ENCODE measurements around the gene SERINC2. TPM values are rescaled to one million over a fixed set of nuclear protein-coding genes. Genes with fewer than 3 reads are reported as not detected.

Gene SERINC2
- total and polyA plus RNA-seq, 2 experiments from 2014 or later: 20.5 to 23.3 TPM

DNA sequence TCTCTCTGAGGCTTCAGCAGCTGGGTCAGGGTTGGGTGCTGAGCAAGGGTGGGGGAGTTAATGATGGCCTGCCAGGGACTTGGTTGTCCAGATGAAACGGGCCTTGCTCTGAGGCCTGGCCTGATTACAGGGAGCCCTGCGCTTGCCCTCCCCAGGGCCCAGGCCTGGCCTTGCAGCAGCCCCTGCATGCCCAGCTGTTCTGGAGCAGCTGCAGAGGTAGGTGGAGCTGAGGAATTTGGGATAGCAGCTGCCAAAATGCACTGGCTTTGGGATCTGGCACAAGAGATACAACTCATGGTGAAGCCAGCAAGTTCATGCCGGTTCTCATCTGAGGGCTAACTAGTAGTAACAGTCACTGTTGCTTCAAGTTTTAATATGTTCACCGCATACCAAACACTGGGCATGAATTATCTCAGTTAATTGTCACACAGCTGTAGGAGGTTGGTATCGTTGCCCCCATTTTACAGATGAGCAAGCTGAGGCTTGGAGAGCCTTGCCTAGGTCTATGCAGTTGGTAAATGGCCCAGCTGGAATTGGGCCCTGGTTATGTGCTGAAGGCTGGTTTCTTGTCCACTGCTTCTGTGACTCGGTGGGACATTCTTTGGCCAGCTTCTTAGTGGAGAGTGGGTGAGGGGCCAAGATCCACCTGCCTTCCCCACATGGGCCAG, 7.3 kb upstream of the SERINC2 start (continued):
- TF ChIP-seq, protein P1, sequence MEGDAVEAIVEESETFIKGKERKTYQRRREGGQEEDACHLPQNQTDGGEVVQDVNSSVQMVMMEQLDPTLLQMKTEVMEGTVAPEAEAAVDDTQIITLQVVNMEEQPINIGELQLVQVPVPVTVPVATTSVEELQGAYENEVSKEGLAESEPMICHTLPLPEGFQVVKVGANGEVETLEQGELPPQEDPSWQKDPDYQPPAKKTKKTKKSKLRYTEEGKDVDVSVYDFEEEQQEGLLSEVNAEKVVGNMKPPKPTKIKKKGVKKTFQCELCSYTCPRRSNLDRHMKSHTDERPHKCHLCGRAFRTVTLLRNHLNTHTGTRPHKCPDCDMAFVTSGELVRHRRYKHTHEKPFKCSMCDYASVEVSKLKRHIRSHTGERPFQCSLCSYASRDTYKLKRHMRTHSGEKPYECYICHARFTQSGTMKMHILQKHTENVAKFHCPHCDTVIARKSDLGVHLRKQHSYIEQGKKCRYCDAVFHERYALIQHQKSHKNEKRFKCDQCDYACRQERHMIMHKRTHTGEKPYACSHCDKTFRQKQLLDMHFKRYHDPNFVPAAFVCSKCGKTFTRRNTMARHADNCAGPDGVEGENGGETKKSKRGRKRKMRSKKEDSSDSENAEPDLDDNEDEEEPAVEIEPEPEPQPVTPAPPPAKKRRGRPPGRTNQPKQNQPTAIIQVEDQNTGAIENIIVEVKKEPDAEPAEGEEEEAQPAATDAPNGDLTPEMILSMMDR (conservative IDR thresholded peaks at IDR 0.05; ENCODE audit: low read depth in 2 of 2): no peak
- no peak for TF ChIP-seq JUNB (IDR thresholded peaks at IDR 0.05; ENCODE audit: unreplicated experiment)
- TF ChIP-seq, protein P2, sequence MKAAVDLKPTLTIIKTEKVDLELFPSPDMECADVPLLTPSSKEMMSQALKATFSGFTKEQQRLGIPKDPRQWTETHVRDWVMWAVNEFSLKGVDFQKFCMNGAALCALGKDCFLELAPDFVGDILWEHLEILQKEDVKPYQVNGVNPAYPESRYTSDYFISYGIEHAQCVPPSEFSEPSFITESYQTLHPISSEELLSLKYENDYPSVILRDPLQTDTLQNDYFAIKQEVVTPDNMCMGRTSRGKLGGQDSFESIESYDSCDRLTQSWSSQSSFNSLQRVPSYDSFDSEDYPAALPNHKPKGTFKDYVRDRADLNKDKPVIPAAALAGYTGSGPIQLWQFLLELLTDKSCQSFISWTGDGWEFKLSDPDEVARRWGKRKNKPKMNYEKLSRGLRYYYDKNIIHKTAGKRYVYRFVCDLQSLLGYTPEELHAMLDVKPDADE (IDR thresholded peaks at IDR 0.05): no peak
- no peak for TF ChIP-seq EZH2 (IDR thresholded peaks at IDR 0.05; ENCODE audit: low read depth, unreplicated experiment)
- TF ChIP-seq, protein P3, sequence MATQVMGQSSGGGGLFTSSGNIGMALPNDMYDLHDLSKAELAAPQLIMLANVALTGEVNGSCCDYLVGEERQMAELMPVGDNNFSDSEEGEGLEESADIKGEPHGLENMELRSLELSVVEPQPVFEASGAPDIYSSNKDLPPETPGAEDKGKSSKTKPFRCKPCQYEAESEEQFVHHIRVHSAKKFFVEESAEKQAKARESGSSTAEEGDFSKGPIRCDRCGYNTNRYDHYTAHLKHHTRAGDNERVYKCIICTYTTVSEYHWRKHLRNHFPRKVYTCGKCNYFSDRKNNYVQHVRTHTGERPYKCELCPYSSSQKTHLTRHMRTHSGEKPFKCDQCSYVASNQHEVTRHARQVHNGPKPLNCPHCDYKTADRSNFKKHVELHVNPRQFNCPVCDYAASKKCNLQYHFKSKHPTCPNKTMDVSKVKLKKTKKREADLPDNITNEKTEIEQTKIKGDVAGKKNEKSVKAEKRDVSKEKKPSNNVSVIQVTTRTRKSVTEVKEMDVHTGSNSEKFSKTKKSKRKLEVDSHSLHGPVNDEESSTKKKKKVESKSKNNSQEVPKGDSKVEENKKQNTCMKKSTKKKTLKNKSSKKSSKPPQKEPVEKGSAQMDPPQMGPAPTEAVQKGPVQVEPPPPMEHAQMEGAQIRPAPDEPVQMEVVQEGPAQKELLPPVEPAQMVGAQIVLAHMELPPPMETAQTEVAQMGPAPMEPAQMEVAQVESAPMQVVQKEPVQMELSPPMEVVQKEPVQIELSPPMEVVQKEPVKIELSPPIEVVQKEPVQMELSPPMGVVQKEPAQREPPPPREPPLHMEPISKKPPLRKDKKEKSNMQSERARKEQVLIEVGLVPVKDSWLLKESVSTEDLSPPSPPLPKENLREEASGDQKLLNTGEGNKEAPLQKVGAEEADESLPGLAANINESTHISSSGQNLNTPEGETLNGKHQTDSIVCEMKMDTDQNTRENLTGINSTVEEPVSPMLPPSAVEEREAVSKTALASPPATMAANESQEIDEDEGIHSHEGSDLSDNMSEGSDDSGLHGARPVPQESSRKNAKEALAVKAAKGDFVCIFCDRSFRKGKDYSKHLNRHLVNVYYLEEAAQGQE (IDR thresholded peaks at IDR 0.05; ENCODE audit: unreplicated experiment): no peak
- no peak for TF ChIP-seq CREB1 (CRISPR knock-in tag; IDR thresholded peaks at IDR 0.05; ENCODE audit: low read depth)
- no peak for TF ChIP-seq POLR2AphosphoS5 (IDR thresholded peaks at IDR 0.05; ENCODE audit: low read depth)
- no peak for TF ChIP-seq ZNF331 (CRISPR knock-in tag; IDR thresholded peaks at IDR 0.05; ENCODE audit: low read depth)
- TF ChIP-seq NANOG (IDR thresholded peaks at IDR 0.05; ENCODE audit: borderline replicate concordance): no peak
- TF ChIP-seq STAT1 (IDR thresholded peaks at IDR 0.05; ENCODE audit: unreplicated experiment): no peak
- no peak for TF ChIP-seq EZH2phosphoT487 (IDR thresholded peaks at IDR 0.05; ENCODE audit: unreplicated experiment)

DNA sequence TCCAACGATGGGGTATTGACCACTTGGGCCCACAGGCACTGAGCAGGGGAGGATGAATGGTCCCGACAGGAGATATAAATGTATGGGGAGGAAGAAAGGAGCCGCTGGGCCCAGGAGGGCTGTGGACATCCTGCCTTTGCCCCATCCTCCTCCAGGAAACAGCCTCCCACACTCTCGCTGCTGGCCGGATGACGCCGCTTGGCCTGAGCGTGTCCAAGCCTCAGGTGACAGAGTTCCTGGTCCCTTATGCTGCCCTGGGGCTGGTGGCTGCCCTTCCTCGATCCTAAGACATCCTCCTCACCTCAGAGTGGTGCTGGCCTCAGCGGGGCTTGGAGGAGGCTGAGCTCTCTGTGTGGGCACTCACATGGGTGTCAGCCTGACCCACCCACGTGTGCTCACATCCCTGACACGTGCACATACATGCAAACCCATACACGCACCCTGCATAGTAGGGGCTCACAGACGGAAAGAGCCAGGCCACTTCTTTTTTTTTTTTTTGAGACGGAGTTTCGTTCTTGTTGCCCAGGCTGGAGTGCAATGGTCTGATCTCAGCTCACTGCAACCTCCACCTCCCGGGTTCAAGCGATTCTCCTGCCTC, 5.9 kb upstream of the SERINC2 start:
- Mint-ChIP-seq H3K36me3 (ENCODE audit: low read depth) (no peaks in the 10 kb centered on the region), H3K27me3 (ENCODE audit: insufficient read depth, low read depth, poor library complexity) (peaks cover 4% of the 10 kb centered on the region), H3K9me3 (no peaks in the 10 kb centered on the region), H3K4me3 (no peak overlapping the region), H3K4me1 (peaks cover 9% of the 10 kb centered on the region; the same call in 1 of the 3 replicates), H3K27ac (no peak overlapping the region)
- Histone ChIP-seq H3K27me3 (ENCODE audit: insufficient read depth) (peaks cover 5% of the 10 kb centered on the region; the same call in 1 of the 2 replicates), H2AFZ (no peak overlapping the region), H4K20me1 (replicated peaks; ENCODE audit: insufficient read depth) (no peaks in the 10 kb centered on the region), H3K4me3 (no peak overlapping the region), H3K79me2 (replicated peaks; ENCODE audit: insufficient read depth) (no peaks in the 10 kb centered on the region), H3K4me2 (no peak overlapping the region), H3K36me3 (ENCODE audit: insufficient read depth) (no peaks in the 10 kb centered on the region), H3K4me1 (ENCODE audit: insufficient read depth) (no peaks in the 10 kb centered on the region), H3F3A (replicated peaks; ENCODE audit: low read depth) (no peaks in the 10 kb centered on the region), H3K27ac (ENCODE audit: low read depth) (no peak overlapping the region), H3K9me2 (ENCODE audit: insufficient read depth) (no peaks in the 10 kb centered on the region)
- DNase-seq (ENCODE audit: low spot score): no peak
- ATAC-seq: no peak
- TF ChIP-seq JUNB (IDR thresholded peaks at IDR 0.05; ENCODE audit: unreplicated experiment) (no peak), NANOG (IDR thresholded peaks at IDR 0.05; ENCODE audit: borderline replicate concordance) (no peak), POLR2AphosphoS5 (IDR thresholded peaks at IDR 0.05; ENCODE audit: low read depth) (no peak), CREB1 (CRISPR knock-in tag; IDR thresholded peaks at IDR 0.05; ENCODE audit: low read depth) (no peak), ZNF331 (CRISPR knock-in tag; IDR thresholded peaks at IDR 0.05; ENCODE audit: low read depth) (no peak)
- TF ChIP-seq, protein P1 (conservative IDR thresholded peaks at IDR 0.05; ENCODE audit: low read depth in 2 of 2): no peak
- TF ChIP-seq, protein P2 (IDR thresholded peaks at IDR 0.05): no peak
- TF ChIP-seq, protein P3 (IDR thresholded peaks at IDR 0.05; ENCODE audit: unreplicated experiment): no peak

All from GM23338 (cell line).